ENCODE data around the gene LTB. TPM values are rescaled to one million over a fixed set of nuclear protein-coding genes. Genes with fewer than 3 reads are reported as not detected.

The LTB gene
- total and polyA plus RNA-seq, 4 donors, result 9.8 to 31.9 (median 12.2) TPM

DNA sequence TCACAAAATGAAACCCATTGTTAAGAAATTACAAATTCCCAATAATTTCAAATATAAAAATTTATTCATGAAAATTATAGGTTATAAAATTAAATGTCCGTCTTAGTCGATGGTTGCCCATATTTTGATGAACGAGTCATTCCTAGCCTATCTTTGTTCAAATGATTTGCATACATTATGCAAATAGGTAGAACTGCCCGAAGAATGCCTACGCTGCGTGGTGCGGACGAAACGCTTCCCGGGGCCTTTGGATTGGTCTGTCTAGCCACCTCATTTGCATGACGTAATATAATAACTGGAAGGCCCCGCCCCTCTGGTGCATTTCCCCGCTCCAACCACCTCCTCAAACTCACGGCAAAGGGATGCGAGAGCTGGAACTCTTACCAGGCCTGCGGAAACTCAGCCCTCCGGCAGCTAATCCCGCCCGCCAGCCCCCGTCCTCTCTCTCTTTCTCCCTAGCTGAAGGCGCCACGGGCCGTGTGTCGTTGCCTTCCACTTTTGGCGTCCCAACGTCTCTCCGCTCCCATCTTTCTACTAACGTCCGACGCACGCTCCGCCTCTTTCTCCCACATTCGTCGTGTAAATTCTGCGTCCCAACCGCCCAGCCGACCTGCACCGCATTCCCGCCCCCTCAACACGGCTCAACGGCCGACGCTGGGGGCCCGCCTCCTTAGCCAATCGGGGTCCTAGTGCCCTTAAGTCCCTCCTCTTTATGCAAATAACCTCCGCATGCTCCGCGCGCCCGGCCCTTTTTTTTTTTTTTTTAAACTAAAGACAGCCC lies 37.8 kb upstream of the LTB start:
- Histone ChIP-seq H3K36me3 (ENCODE audit: control insufficient read depth in 4 of 4, insufficient read depth in 4 of 4, low read length in 4 of 4) (peaks cover 8 to 22% (median 16%) of the 10 kb centered on the region in 4 donors), H3K27ac (ENCODE audit: low read depth in 1 of 2, low read length in 1 of 2) (peak overlapping the region; percentile 90 to 100), H3K27me3 (ENCODE audit: control insufficient read depth in 3 of 3, insufficient read depth in 3 of 3, low read length in 2 of 3) (no peaks in the 10 kb centered on the region), H3K9ac (ENCODE audit: insufficient read depth in 1 of 2, low read length in 2 of 2) (peak overlapping the region; percentile 72 to 90), H3K9me3 (ENCODE audit: control insufficient read depth in 4 of 4, insufficient read depth in 3 of 4, low read length in 3 of 4) (no peaks in the 10 kb centered on the region), H3K4me1 (ENCODE audit: control insufficient read depth in 5 of 5, insufficient read depth in 5 of 5, low read length in 5 of 5) (peaks cover 2 to 17% (median 4%) of the 10 kb centered on the region in 5 donors), H3K4me3 (peak overlapping the region; percentile 29)
- TF ChIP-seq, protein P1, sequence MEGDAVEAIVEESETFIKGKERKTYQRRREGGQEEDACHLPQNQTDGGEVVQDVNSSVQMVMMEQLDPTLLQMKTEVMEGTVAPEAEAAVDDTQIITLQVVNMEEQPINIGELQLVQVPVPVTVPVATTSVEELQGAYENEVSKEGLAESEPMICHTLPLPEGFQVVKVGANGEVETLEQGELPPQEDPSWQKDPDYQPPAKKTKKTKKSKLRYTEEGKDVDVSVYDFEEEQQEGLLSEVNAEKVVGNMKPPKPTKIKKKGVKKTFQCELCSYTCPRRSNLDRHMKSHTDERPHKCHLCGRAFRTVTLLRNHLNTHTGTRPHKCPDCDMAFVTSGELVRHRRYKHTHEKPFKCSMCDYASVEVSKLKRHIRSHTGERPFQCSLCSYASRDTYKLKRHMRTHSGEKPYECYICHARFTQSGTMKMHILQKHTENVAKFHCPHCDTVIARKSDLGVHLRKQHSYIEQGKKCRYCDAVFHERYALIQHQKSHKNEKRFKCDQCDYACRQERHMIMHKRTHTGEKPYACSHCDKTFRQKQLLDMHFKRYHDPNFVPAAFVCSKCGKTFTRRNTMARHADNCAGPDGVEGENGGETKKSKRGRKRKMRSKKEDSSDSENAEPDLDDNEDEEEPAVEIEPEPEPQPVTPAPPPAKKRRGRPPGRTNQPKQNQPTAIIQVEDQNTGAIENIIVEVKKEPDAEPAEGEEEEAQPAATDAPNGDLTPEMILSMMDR (IDR thresholded peaks at IDR 0.05; ENCODE audit: control extremely low read depth, extremely low read depth), result no peak
- WGBS, 2 donors, result 0% methylated on average over 50 of the region's 50 CpGs
- DNase-seq (peak; percentile 99 to 100 (median 100)), ATAC-seq (ENCODE audit: insufficient read depth, low FRiP score) (peak; percentile 87)

DNA sequence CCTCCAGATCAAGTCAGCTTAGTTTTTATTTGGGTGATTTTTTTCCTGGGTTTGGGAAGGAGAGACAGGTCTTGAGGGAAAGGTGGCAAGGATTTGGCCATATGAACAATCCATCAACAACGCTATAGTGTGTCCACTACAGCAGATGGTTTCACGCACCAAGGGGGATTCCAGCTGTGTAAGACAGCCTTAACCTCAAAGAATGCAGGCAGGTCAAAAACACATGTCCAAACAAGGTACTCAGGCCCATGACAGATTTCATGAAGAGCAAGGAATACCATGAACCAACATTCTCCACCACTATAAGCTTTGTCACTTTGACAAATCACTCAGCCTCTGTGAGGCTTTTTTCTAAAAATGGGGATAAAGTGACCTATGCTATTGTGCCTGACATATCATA lies 34.8 kb upstream of the LTB start:
- ATAC-seq (ENCODE audit: insufficient read depth, low FRiP score) (no peak), DNase-seq (no peak)
- peaks cover 0 to 4% (median 0%) of the 10 kb centered on the region in 4 donors for H3K36me3 ChIP-seq (ENCODE audit: control insufficient read depth in 4 of 4, insufficient read depth in 4 of 4, low read length in 4 of 4)
- H3K9ac ChIP-seq (ENCODE audit: insufficient read depth in 1 of 2, low read length in 2 of 2), result no peak overlapping the region
- peaks cover 0 to 20% (median 2%) of the 10 kb centered on the region in 5 donors for H3K4me1 ChIP-seq (ENCODE audit: control insufficient read depth in 5 of 5, insufficient read depth in 5 of 5, low read length in 5 of 5)
- no peak overlapping the region for H3K27ac ChIP-seq (ENCODE audit: low read depth in 1 of 2, low read length in 1 of 2)
- 90 to 93% methylated on average over 2 of the region's 2 CpGs for WGBS, 2 donors
- no peaks in the 10 kb centered on the region for H3K9me3 ChIP-seq (ENCODE audit: control insufficient read depth in 4 of 4, insufficient read depth in 3 of 4, low read length in 3 of 4)
- no peak overlapping the region for H3K4me3 ChIP-seq
- TF ChIP-seq, protein P1 (IDR thresholded peaks at IDR 0.05; ENCODE audit: control extremely low read depth, extremely low read depth), result no peak
- H3K27me3 ChIP-seq (ENCODE audit: control insufficient read depth in 3 of 3, insufficient read depth in 3 of 3, low read length in 2 of 3), result no peaks in the 10 kb centered on the region

DNA sequence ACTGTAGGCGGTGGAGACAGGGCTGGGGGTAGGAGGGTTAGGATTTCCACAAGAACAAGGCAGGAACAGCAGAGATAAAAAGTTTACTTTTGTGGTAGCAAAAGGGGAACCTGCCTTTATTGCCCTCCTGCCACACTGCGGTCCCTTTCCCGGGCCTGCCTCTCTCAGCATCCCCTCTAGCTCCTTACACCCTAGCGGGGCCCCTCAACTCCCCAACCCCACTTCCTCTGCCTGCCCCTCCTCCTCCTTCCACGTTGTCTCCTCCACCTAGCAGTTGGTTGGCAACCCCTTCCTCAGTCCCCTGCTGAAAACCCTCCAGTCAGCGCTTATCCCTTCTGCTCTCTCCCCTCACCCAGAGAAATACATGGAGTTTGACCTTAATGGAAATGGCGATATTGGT lies 33.5 kb upstream of the LTB start:
- peaks cover 0 to 20% (median 0%) of the 10 kb centered on the region in 5 donors for H3K4me1 ChIP-seq (ENCODE audit: control insufficient read depth in 5 of 5, insufficient read depth in 5 of 5, low read length in 5 of 5)
- no peaks in the 10 kb centered on the region for H3K27me3 ChIP-seq (ENCODE audit: control insufficient read depth in 3 of 3, insufficient read depth in 3 of 3, low read length in 2 of 3)
- H3K27ac ChIP-seq (ENCODE audit: low read depth in 1 of 2, low read length in 1 of 2), result peak overlapping the region in 1 of 2 donors; percentile 23
- TF ChIP-seq, protein P1 (IDR thresholded peaks at IDR 0.05; ENCODE audit: control extremely low read depth, extremely low read depth), result no peak
- 39 to 52% methylated on average over 7 of the region's 7 CpGs for WGBS, 2 donors
- no peaks in the 10 kb centered on the region for H3K9me3 ChIP-seq (ENCODE audit: control insufficient read depth in 4 of 4, insufficient read depth in 3 of 4, low read length in 3 of 4)
- no peaks in the 10 kb centered on the region for H3K36me3 ChIP-seq (ENCODE audit: control insufficient read depth in 4 of 4, insufficient read depth in 4 of 4, low read length in 4 of 4)
- ATAC-seq (ENCODE audit: insufficient read depth, low FRiP score) (no peak), DNase-seq (no peak)
- H3K9ac ChIP-seq (ENCODE audit: insufficient read depth in 1 of 2, low read length in 2 of 2), result no peak overlapping the region
- no peak overlapping the region for H3K4me3 ChIP-seq

All from lung (tissue), 12 donors.